ENCODE data around the gene ID2.
"Not testable (repeated sequence)": the region's sequence is repeated elsewhere in the genome, so short reads cannot be mapped to it uniquely, and the experiment has no call there.

Gene ID2

DNA sequence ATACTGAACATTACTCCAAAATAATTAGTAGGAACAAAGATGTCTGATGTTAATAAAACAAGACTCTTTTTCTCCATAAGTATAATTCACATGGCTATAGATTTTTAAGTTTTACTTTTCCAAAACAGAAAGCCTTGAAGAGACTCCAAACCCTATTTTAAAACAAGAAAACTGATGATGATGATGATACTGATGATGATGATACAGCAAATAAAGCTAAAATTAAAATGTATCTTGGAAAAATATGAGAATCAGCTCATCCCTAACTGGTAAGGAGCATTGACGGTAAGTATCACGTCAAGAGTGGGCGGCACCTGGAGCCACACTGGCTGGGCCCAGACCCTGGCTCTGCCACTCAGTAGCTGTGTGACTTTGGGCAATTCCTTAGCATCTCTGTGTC lies 39.6 kb downstream of the ID2 start:
- Histone ChIP-seq H3K4me3 (ENCODE audit: low read depth, low read length) (no peak overlapping the region), H3K27me3 (no peaks in the 10 kb centered on the region), H3K9me3 (no peaks in the 10 kb centered on the region), H3K4me1 (no peaks in the 10 kb centered on the region), H3K36me3 (no peaks in the 10 kb centered on the region; the same call in 1 of the 2 replicates)
- no peak for DNase-seq
- TF ChIP-seq, protein P1, sequence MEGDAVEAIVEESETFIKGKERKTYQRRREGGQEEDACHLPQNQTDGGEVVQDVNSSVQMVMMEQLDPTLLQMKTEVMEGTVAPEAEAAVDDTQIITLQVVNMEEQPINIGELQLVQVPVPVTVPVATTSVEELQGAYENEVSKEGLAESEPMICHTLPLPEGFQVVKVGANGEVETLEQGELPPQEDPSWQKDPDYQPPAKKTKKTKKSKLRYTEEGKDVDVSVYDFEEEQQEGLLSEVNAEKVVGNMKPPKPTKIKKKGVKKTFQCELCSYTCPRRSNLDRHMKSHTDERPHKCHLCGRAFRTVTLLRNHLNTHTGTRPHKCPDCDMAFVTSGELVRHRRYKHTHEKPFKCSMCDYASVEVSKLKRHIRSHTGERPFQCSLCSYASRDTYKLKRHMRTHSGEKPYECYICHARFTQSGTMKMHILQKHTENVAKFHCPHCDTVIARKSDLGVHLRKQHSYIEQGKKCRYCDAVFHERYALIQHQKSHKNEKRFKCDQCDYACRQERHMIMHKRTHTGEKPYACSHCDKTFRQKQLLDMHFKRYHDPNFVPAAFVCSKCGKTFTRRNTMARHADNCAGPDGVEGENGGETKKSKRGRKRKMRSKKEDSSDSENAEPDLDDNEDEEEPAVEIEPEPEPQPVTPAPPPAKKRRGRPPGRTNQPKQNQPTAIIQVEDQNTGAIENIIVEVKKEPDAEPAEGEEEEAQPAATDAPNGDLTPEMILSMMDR (IDR thresholded peaks at IDR 0.05; ENCODE audit: low read depth, low read length) = no peak

DNA sequence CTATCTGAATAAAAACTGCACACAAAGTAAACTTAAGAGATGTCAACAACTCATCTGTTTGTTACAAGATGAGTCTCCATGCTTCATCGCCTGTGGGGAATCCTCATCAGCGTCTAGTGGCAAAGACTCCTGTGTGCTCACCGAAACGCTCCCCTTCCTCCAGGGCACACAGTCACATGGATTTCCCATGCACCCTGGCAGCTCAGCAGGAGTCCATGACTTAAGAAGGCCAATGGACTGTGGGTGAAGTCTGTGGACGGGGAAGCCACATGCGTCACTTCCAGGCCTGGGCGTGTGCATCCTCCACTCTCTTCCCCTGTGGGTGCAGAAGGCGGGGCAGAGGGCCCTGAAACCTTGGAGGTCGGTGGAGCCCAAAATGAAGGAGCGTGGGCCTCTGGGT lies 41.1 kb downstream of the ID2 start:
- H3K36me3 ChIP-seq = no peaks in the 10 kb centered on the region; the same call in 1 of the 2 replicates
- H3K4me3 ChIP-seq (ENCODE audit: low read depth, low read length) = no peak overlapping the region
- DNase-seq = no peak
- no peaks in the 10 kb centered on the region for H3K27me3 ChIP-seq
- H3K4me1 ChIP-seq = no peaks in the 10 kb centered on the region
- H3K9me3 ChIP-seq = no peaks in the 10 kb centered on the region
- TF ChIP-seq, protein P1 (IDR thresholded peaks at IDR 0.05; ENCODE audit: low read depth, low read length) = no peak

DNA sequence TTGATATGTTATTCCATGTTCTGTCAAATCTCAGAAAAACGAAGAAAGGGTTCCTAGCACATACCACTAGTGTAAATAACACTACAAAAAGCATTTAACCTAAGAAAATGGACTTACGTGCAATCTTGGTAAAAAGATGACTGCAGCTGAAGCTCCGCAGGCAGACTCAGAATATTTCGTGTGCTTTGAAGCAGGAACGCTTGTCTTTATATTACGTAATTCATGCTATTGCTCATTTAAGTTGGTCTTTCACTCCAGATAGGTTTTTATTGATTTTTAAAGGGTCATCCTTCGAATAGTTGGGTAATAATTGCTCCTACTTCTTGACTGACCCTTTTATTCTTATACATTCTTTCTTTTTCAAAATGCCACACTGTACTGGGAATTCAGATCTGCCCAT lies 44.0 kb downstream of the ID2 start:
- Histone ChIP-seq H3K27me3 (no peaks in the 10 kb centered on the region), H3K4me1 (no peaks in the 10 kb centered on the region), H3K4me3 (ENCODE audit: low read depth, low read length) (no peak overlapping the region), H3K36me3 (peaks cover 14% of the 10 kb centered on the region), H3K9me3 (no peaks in the 10 kb centered on the region)
- no peak for DNase-seq
- TF ChIP-seq, protein P1 (IDR thresholded peaks at IDR 0.05; ENCODE audit: low read depth, low read length) = no peak

DNA sequence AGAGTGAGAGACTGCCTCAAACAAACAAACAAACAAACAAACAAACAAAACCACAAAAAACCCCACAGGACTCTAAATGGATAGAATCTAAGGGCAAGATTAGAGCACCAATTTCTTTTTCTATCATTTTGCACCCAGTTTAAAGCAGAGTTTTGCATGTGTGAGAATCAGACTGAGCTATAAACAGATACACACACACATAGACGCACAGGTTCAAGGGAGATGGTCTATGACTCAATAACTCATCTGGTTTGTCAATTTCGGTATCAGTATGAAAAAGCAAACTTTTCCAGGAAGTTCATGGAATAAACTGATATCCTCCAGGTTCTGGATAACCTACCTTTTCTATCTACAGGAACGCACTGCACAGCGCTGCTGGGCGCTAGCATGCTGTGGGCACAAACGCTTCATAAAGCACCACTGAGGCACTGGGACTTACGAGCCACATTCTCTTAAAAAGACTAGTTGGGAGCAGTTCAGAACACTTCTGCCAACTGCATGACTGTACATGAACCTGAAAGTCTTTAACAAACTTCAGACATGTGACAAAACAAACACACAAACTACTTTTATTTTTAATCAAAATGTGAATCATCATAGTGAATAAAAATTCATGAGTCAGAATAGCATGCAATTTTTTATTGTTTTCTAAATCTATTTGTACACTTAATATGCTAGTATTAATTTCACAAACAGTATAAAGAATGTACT lies 46.6 kb downstream of the ID2 start:
- Histone ChIP-seq H3K9me3 (no peaks in the 10 kb centered on the region), H3K36me3 (peaks cover 39% of the 10 kb centered on the region)

DNA sequence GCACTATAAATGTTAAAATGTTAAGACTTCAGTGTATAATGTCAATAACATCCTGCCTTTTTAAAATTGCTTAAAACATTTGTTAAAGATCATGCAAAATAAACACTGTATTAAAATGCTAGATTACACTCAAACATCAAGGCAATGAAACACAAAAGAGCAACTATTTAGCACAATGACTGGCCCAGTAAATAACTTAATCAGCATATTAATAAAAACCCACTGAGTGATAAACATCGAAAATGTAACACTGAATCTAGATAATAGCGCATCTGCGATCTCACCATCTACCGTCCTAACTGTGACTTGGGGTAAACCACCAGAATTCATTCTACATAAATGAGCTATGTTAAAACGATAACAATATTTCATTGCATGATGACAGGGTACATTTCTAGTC lies 47.2 kb downstream of the ID2 start:
- not testable (repeated sequence) for H3K9me3 ChIP-seq; DNase-seq; H3K4me1 ChIP-seq; H3K4me3 ChIP-seq (ENCODE audit: low read depth, low read length); H3K27me3 ChIP-seq
- H3K36me3 ChIP-seq = peaks cover 43% of the 10 kb centered on the region

More for the DNA sequence above, 46.6 kb downstream of the ID2 start:
- Histone ChIP-seq H3K4me3 (ENCODE audit: low read depth, low read length) (no peak overlapping the region), H3K27me3 (no peaks in the 10 kb centered on the region), H3K4me1 (no peaks in the 10 kb centered on the region)
- TF ChIP-seq, protein P1 (IDR thresholded peaks at IDR 0.05; ENCODE audit: low read depth, low read length) = no peak
- DNase-seq = no peak

DNA sequence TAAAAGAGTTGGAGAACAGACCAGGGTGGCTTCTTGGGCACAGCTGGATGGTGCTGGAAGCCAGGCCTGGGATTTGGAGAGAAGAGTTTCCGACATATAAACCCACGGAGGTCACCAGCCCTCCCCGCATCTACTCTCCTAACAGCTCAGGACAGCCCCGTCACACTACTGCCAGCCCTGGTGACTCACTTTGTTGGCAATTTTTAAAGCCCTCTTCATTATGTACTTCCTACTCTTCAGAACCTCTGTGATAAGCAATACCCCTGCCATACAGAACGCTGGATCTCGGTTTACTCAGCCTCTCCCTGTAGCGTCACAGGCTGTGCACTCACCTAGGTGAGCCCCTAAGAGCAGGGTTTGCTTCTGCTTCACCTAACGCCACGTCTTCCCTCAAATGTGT lies 48.1 kb downstream of the ID2 start:
- DNase-seq = no peak

More for the DNA sequence above, 48.1 kb downstream of the ID2 start:
- Histone ChIP-seq H3K9me3 (no peaks in the 10 kb centered on the region), H3K4me1 (no peaks in the 10 kb centered on the region), H3K27me3 (no peaks in the 10 kb centered on the region), H3K4me3 (ENCODE audit: low read depth, low read length) (no peak overlapping the region), H3K36me3 (peaks cover 43% of the 10 kb centered on the region)
- TF ChIP-seq, protein P1 (IDR thresholded peaks at IDR 0.05; ENCODE audit: low read depth, low read length) = no peak
